Limb (tissue), 2 donors: ENCODE data around the gene AGRP.
"Not testable (repeated sequence)": the region's sequence is repeated elsewhere in the genome, so short reads cannot be mapped to it uniquely, and the experiment has no call there.

ENCODE experiments used
- DNase-seq, 2 donors: peaks; one replicate each; pipeline ENCODE4 v3.0.0-alpha.2; 2016; ENCODE audit errors: extremely low spot score in 2 of 2

AGRP gene

GRCh38 chr16:67483150-67483549 lies at the start of gene AGRP:
Gene AGRP (minus strand): TSS chr16:67483547. CDS start chr16:67483398, 149 bp downstream.
- no peak for DNase-seq

DNA sequence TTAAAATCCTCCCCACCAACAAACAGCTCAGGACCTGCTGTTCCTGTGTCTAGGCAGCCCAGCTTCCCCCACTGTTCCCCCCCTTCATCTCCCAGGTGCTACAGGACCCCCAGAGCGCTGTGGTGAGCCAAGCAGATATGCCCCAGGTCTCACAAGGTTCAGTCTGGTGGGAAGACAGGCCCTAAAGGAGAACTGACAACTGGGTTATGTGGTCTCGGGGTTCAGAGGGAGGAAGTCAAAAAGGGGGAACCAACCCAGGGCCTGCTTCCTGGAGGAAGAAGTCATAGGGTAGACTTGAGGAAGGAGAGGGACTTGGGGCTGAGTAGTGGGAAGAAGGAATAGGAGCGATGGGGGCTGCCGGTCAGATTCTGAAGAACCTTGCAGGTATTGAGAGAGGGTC lies 47.9 kb upstream of the AGRP start:
- DNase-seq, result no peak

DNA sequence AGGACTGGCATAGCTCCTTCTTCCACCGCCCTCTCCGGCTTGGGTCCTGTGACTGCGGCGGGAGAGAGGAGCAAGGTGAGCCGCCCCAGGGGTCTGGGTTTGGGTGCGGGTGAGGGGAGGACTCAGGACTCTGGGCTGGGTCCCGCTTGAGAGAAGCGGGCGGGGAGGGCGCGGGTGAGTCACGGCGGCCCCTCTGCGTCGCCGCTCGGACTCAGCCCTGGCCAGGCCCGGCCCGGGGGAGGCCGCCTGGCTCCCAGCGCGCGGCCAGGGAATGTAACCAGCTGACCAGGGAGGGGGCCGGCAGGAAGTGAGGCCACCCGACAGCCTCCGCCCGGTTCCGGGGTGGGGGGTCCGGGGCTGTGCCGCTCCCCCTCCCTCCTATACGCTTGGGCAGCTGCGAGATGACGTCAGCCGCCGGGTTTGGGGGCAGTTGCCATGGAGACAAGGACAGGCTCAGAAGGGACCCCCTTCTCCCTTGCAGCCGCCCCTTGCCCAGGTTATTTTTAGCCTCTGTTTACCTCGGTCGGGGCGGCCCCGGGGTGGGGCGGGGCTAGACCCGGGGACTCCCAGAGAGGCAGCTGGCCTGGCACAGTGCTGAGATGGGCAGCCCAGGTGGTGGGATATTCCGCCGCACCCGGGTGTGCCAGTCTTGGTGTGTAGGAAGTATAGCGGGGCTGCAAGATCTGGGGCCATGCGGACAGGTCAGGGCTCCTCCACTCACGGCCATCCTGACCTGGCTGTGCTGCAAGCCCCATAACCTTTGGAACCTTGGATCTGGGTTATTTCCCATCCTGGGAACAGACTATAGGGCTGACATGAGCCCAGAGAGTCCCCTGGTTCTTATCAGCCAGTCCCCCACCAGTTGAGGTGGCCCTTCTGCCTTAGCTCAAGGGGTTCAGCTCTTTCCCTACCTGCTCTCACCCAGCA lies 46.9 kb upstream of the AGRP start:
- DNase-seq, result peak; percentile 48 to 82

GRCh38 chr16:67529582-67530012 lies 46.2 kb upstream of the AGRP start:
- DNase-seq, result no peak

- DNase-seq, result peak in 1 of 2 donors; percentile 77
Observed at GRCh38 chr16:67528870-67529581, 45.7 kb upstream of the AGRP start.

GRCh38 chr16:67528222-67528869 lies 45.0 kb upstream of the AGRP start, which contains the start of gene RIPOR1:
Gene RIPOR1 (plus strand): TSS chr16:67528829. CDS start chr16:67538447, 9,618 bp downstream.
- no peak for DNase-seq

- no peak for DNase-seq
Observed at GRCh38 chr16:67526149-67526791, 42.9 kb upstream of the AGRP start.

DNA sequence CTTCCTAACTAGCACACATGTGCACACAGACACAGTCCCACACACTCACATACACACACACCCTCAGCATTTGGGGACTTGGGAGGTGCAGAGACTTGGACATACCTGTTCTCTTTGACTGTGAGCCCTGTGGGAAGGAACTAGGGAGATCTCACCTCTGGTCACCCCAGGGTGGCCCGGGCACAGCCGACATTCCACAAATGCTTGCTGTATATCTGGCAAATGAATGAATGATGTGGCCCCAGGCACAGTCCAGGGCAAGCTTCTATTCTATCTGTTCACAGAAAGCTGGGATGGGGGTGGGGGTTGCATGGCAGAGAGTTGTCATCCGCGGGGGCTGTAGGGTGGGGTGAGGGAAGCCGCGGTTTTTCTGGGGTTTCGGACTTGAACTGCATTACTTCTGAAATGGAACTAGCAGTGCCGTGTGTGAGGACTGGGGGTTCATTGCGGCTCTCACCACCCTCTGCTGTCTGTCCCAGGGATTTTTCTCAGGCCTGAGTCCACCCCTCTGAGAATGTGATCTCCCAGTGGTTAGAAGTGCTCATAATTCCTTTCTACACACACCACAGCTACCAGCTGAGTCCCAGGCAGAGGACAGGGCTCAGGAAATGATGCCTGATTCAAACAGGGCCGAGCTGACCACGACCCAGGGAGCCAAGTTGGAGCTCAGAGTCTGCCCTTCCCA lies 42.0 kb upstream of the AGRP start:
- no peak for DNase-seq

DNA sequence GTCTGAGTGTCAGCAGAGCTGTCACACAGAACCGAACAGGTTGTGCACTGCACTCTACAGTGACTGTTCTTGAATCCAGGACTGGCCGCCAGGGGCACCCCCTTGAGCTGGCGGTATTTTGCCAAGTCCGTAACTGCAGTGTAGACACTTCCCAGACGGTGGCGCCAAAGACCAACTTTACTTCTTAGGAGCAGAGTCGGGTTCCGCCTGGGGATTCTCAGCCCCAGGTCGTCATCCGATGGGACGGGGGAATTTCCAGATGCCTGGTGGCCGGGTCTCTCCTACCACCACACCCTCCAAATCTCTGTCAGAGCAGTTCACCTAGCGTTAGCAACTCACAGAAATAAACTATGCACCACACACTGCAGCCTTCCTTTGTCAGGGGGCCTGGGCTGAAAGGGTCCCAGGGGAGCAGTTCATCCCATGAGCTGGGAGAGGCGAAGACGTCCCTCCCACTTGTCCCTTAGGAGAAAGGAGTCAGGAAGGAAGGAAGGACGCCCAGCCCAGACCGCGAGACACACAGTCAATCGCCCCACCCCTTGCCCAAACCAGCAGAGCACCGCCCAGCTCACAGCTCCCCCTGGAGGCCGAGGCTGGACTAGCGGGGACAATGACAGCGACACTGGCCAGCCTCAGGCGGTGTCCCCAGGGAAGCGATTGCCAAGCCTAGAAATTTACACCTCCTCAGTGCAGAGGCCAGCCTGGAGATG lies 37.9 kb upstream of the AGRP start:
- peak; percentile 92 to 96 for DNase-seq

- DNase-seq, result no peak
Observed at GRCh38 chr16:67519242-67519641, 35.9 kb upstream of the AGRP start.

DNA sequence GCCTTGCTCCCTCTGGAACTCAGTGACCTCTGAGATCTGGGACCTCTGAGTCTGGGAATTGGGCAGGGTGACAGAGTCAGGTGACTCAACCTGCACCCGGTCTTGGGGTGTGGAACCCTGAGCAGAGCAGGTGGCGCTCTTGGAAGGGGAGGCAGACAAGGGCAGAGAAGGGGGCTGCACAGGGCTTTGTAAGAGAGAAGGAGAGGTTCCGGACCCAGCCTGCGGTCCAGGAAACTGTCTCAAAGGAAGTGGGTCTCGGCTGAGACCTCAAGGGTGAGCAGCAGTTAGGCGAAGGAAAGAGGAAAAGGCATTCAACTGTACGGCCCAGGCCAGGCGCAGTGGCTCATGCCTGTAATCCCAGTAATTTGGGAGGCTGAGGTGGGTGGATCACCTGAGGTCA lies 35.3 kb upstream of the AGRP start:
- no peak for DNase-seq

- no peak for DNase-seq
Observed at GRCh38 chr16:67517661-67518423, 34.5 kb upstream of the AGRP start.

DNA sequence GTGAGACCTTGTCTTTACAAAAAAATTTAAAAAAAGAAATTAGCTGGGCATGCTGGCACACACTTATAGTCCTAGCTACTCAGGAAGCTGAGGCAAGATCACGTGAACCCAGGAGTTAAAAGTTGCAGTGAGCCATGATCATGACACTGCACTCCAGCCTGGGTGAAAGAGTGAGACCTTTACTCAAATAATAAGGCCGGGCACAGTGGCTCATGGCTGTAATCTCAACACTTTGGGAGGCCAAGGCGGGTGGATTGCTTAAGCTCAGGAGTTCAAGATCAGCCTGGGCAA lies 33.8 kb upstream of the AGRP start:
- no peak for DNase-seq

DNA sequence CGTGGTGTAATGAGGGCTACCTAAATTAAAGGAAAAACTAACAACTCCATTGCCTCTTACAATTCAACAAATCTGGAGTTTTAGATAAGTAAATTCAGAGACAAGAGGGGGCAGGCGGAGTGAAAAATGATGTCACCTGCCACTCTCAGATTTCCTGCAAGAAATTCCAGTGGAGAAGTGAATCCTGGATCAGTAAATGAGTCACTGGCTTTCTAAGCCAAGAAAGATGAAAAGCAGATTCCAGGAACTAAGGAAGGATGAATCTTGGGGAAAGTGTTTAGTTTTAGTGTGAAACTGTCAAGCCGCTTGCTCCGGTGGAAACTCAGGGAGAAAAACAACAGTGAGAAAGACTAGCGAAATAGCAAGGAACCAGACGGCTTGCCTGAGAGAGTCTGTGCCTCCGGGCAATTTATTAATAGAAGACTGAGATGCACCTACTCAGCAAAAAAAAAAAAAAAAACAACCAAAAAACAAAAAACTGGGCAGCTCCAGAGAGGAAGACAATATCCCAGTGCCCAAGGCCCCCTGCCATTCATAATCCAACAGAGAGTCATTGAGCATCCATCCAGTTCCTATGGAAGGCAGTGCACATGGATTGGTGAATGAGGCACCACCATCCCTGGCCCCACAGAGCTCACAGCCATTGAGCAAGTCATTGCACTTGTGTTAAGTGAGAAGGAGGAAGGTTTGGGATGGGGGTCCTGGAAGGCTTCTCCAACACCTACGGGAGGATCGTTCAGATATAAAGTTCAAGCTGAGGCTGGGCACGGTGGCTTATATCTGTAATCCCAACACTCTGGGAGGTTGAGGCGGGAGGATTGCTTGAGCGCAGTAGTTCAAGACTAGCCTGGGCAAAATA lies 33.2 kb upstream of the AGRP start:
- no peak for DNase-seq

- DNase-seq, result peak in 1 of 2 donors; percentile 48
Observed at GRCh38 chr16:67514382-67514828, 31.1 kb upstream of the AGRP start.

GRCh38 chr16:67513892-67514291 lies 30.5 kb upstream of the AGRP start:
- not testable (repeated sequence) for DNase-seq

- no peak for DNase-seq
Observed at GRCh38 chr16:67509016-67509415, 25.7 kb upstream of the AGRP start.

DNA sequence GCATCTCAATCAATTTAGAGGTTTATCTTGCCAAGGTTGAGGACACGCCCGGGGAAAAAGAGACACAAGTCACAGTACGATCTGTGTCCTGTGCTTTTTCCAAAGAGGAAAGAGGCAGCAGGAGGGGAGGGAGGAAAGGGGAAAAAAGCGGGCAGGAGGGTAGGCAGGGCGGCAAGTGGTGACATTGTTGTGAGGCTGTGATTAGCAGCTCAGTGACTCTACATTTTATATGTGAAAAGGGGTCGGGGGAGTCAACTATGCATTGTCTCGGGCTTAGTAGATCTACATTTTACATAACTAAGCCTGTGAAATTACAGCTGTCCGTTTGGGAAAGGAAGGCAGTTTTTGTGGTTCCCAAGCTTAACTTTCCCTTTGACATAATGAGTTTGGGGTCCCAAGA lies 23.1 kb upstream of the AGRP start:
- DNase-seq, result no peak
